Stimulated activated memory B cell treated with anti-CD40 and anti-IgM and Interleukin-4, amounts not matched to agents 10 μg/mL and 1 μg/mL and 100 μg/mL, for 72 hours (primary cell): Measurements from ENCODE around the gene SMPD4.
"Not testable (repeated sequence)": the region's sequence is repeated elsewhere in the genome, so short reads cannot be mapped to it uniquely, and the experiment has no call there.

Source experiments
- ATAC-seq: fragments of 150-1000 bp; cut with Tn5 transposase; 2 replicates; pipeline ENCODE4 v1.10.0; 2021
- H3K27ac Mint-ChIP-seq: one replicate; pipeline ENCODE4 v1.8.0; 2022; ENCODE audit warnings: mild to moderate bottlenecking, mixed read lengths
- H3K27me3 Mint-ChIP-seq: one replicate; pipeline ENCODE4 v1.8.0; 2022; ENCODE audit warnings: mixed read lengths
- H3K36me3 Mint-ChIP-seq: one replicate; pipeline ENCODE4 v1.8.0; 2022; ENCODE audit warnings: mixed read lengths
- H3K4me1 Mint-ChIP-seq: one replicate; pipeline ENCODE4 v1.8.0; 2022; ENCODE audit warnings: mixed read lengths
- H3K4me3 Mint-ChIP-seq: one replicate; pipeline ENCODE4 v1.8.0; 2022; ENCODE audit warnings: mild to moderate bottlenecking, moderate library complexity, mixed read lengths
- H3K9me3 Mint-ChIP-seq: one replicate; pipeline ENCODE4 v1.8.0; 2022; ENCODE audit warnings: mixed read lengths

Gene SMPD4

DNA sequence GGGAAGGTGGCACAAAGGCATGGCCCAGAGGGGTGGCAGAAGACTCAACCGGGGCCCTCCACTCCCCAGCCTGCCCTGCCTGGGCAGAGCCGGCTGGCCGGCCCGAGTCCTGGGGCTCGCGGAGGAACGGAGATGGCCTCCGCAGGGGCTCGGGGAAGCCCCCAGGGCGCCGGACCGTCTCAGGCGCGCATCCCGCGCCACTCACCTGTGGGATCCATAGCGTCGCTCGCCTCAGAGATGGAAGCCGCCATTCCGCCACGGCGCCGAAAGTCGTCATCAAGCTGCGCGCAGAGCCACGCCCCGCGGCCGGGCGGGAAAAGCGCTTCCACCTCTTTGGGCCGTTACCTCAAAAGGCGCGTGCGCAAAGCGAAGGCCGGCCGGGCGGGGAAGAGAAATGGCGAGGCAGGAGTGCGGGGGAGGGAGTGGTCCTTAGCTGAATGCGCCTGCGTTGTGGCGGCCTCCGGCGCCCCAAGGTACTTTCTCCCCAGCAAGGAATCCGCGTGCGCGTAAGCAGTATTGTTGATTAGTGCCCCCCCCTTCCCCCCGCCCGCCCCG is at the start of gene SMPD4:
TSS of gene SMPD4 (minus strand) at position 278 of the 555 bp plus-strand sequence. CDS start 5,010 bp downstream, outside the sequence.
- Mint-ChIP-seq H3K9me3 (no peaks in the 10 kb centered on the region), H3K4me3 (peak within 1 kb of the TSS; percentile 87), H3K27me3 (no peaks in the 10 kb centered on the region), H3K36me3 (no peaks in the 10 kb centered on the region), H3K4me1 (peaks cover 53% of the 10 kb centered on the region), H3K27ac (peak within 1 kb of the TSS; percentile 85)
- peak; percentile 82 for ATAC-seq

GRCh38 chr2:130230907-130231306 is 49.5 kb upstream of the SMPD4 start:
- ATAC-seq, H3K4me1 Mint-ChIP-seq, H3K4me3 Mint-ChIP-seq, H3K9me3 Mint-ChIP-seq, H3K27ac Mint-ChIP-seq, H3K36me3 Mint-ChIP-seq: not testable (repeated sequence)
- H3K27me3 Mint-ChIP-seq = peaks cover 15% of the 10 kb centered on the region

- H3K36me3 Mint-ChIP-seq, H3K4me3 Mint-ChIP-seq, H3K27ac Mint-ChIP-seq, ATAC-seq, H3K9me3 Mint-ChIP-seq, H3K4me1 Mint-ChIP-seq: not testable (repeated sequence)
- H3K27me3 Mint-ChIP-seq = peaks cover 15% of the 10 kb centered on the region
These were observed 49.0 kb upstream of the SMPD4 start for GRCh38 chr2:130230376-130230775.

DNA sequence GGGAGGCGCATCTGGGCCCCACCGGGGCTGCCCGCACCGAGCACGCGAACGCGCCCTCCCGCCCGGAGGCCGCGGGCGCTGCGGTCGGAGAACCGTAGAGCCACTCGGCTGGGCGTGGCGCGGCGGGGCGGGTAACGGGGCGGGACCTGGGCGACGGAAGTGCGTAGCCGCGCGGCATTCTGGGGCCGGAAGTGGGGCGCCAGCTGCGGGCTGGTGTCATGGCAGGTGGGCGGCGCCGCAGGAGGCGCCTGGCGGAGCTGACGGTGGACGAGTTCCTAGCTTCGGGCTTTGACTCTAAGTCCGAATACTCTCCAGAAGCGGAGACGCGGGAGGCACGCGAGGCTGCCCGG is 47.7 kb upstream of the SMPD4 start:
- H3K9me3 Mint-ChIP-seq, H3K27ac Mint-ChIP-seq, H3K4me1 Mint-ChIP-seq, H3K36me3 Mint-ChIP-seq: not testable (repeated sequence)
- peak; percentile 81 for ATAC-seq
- Mint-ChIP-seq H3K27me3 (peaks cover 15% of the 10 kb centered on the region), H3K4me3 (peak overlapping the region; percentile 59)

- H3K9me3 Mint-ChIP-seq, H3K4me1 Mint-ChIP-seq, H3K36me3 Mint-ChIP-seq, H3K27ac Mint-ChIP-seq, H3K4me3 Mint-ChIP-seq: not testable (repeated sequence)
- H3K27me3 Mint-ChIP-seq = peaks cover 15% of the 10 kb centered on the region
- peak; percentile 9 for ATAC-seq
These were observed 47.2 kb upstream of the SMPD4 start for GRCh38 chr2:130228467-130229160.

DNA sequence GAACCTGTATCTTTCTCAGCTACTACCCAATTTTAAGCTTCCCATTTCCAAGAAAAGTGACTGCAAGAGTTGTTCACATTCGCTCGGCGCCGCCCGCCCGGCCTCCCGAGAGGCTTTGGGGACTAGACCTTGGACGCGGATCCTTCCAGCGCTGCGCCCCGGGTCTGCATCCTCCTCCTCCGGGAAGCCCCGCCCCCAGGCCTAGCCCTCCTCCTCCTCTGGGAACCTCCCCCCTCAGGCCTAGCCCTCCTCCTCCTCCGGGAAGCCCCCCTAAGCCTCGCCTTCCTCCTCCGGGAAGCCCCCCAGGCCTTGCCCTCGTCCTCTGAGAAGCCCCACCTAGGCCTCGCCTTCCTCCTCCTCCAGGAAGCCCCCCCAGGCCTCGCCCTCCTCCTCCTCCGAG is 46.6 kb upstream of the SMPD4 start:
- not testable (repeated sequence) for ATAC-seq, H3K4me1 Mint-ChIP-seq, H3K4me3 Mint-ChIP-seq, H3K27ac Mint-ChIP-seq, H3K9me3 Mint-ChIP-seq, H3K36me3 Mint-ChIP-seq
- peaks cover 15% of the 10 kb centered on the region for H3K27me3 Mint-ChIP-seq

GRCh38 chr2:130222523-130222922 is 41.1 kb upstream of the SMPD4 start:
- H3K4me3 Mint-ChIP-seq, H3K27me3 Mint-ChIP-seq, H3K27ac Mint-ChIP-seq, H3K4me1 Mint-ChIP-seq, H3K9me3 Mint-ChIP-seq, H3K36me3 Mint-ChIP-seq: not testable (repeated sequence)
- peak; percentile 45 for ATAC-seq

- H3K27me3 Mint-ChIP-seq, ATAC-seq, H3K9me3 Mint-ChIP-seq, H3K36me3 Mint-ChIP-seq, H3K4me1 Mint-ChIP-seq, H3K27ac Mint-ChIP-seq, H3K4me3 Mint-ChIP-seq: not testable (repeated sequence)
These were observed 39.1 kb upstream of the SMPD4 start for GRCh38 chr2:130220505-130220904.

- H3K27me3 Mint-ChIP-seq, ATAC-seq, H3K4me1 Mint-ChIP-seq, H3K9me3 Mint-ChIP-seq, H3K27ac Mint-ChIP-seq, H3K4me3 Mint-ChIP-seq, H3K36me3 Mint-ChIP-seq: not testable (repeated sequence)
These were observed 37.7 kb upstream of the SMPD4 start for GRCh38 chr2:130219147-130219546.

GRCh38 chr2:130207051-130207450 is 25.6 kb upstream of the SMPD4 start:
- H3K4me3 Mint-ChIP-seq, H3K27me3 Mint-ChIP-seq, H3K9me3 Mint-ChIP-seq, H3K36me3 Mint-ChIP-seq, ATAC-seq, H3K27ac Mint-ChIP-seq, H3K4me1 Mint-ChIP-seq: not testable (repeated sequence)

DNA sequence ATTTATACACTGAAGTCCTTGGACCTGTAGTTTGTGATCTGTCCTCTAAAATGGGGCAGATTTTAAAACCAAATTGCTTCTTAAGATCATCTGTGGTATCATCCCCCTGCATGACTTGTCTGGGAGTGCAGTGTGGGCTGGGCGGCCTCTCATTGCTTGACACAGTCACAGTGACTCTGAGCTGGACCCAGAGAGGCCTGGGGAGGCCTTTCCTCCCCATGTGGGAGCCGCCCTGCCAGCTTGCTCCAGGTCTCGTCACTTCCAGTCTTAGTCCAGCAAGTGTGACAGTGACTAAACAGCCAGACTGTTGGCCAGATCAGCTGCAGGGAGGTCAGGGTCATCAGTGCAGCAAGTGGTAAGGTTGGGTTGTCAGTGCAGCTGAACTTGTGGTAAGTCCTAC is 21.7 kb upstream of the SMPD4 start:
- H3K4me1 Mint-ChIP-seq, H3K36me3 Mint-ChIP-seq, H3K27me3 Mint-ChIP-seq, ATAC-seq, H3K9me3 Mint-ChIP-seq, H3K27ac Mint-ChIP-seq, H3K4me3 Mint-ChIP-seq: not testable (repeated sequence)

- H3K4me1 Mint-ChIP-seq, H3K27me3 Mint-ChIP-seq, ATAC-seq, H3K27ac Mint-ChIP-seq, H3K4me3 Mint-ChIP-seq, H3K9me3 Mint-ChIP-seq, H3K36me3 Mint-ChIP-seq: not testable (repeated sequence)
These were observed 21.1 kb upstream of the SMPD4 start for GRCh38 chr2:130202518-130202917.

- H3K27me3 Mint-ChIP-seq = no peaks in the 10 kb centered on the region
- H3K9me3 Mint-ChIP-seq = no peaks in the 10 kb centered on the region
- no peak within 1 kb of the TSS for H3K27ac Mint-ChIP-seq
- no peak for ATAC-seq
- no peaks in the 10 kb centered on the region for H3K36me3 Mint-ChIP-seq
- no peak within 1 kb of the TSS for H3K4me3 Mint-ChIP-seq
- no peaks in the 10 kb centered on the region for H3K4me1 Mint-ChIP-seq
These were observed 16.9 kb upstream of the SMPD4 start, which contains the start of gene TUBA3E for GRCh38 chr2:130198343-130198742. Gene TUBA3E, minus strand, starts transcription at chr2:130198439. Its CDS starts 79 bp downstream, at chr2:130198360.

DNA sequence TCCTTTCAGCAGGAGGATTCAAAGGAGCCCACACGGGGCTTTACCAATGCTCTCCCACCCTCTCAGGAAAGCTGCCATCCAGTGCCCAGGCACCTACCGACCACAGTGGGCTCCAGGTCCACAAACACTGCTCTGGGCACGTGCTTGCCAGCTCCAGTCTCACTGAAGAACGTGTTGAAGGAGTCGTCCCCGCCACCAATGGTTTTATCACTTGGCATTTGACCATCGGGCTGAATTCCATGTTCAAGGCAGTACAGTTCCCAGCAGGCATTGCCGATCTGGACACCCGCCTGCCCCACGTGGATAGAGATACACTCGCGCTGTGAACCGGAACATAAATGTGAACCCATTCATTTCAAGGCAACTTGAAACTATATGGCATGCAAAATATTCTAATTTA is 14.7 kb upstream of the SMPD4 start:
- H3K27ac Mint-ChIP-seq, H3K27me3 Mint-ChIP-seq, ATAC-seq, H3K4me3 Mint-ChIP-seq, H3K4me1 Mint-ChIP-seq, H3K36me3 Mint-ChIP-seq, H3K9me3 Mint-ChIP-seq: not testable (repeated sequence)

GRCh38 chr2:130195089-130195635 is 13.8 kb upstream of the SMPD4 start:
- ATAC-seq = not testable (repeated sequence)

GRCh38 chr2:130193824-130194223 is 12.4 kb upstream of the SMPD4 start:
- not testable (repeated sequence) for H3K4me3 Mint-ChIP-seq, H3K27ac Mint-ChIP-seq, ATAC-seq, H3K4me1 Mint-ChIP-seq, H3K27me3 Mint-ChIP-seq, H3K9me3 Mint-ChIP-seq
- H3K36me3 Mint-ChIP-seq = peaks cover 11% of the 10 kb centered on the region

More at GRCh38 chr2:130195089-130195635, 13.8 kb upstream of the SMPD4 start:
- not testable (repeated sequence) for H3K27ac Mint-ChIP-seq, H3K4me3 Mint-ChIP-seq, H3K9me3 Mint-ChIP-seq, H3K27me3 Mint-ChIP-seq, H3K4me1 Mint-ChIP-seq
- H3K36me3 Mint-ChIP-seq = peaks cover 11% of the 10 kb centered on the region
